Non-pigmented ciliary epithelial cell (primary cell): ENCODE data around the gene SHPK.

ENCODE experiments used
- DNase-seq: peaks from one replicate; pipeline ENCODE4 v3.0.0-alpha.2; 2010; ENCODE audit warnings: low read depth

The SHPK gene, protein sequence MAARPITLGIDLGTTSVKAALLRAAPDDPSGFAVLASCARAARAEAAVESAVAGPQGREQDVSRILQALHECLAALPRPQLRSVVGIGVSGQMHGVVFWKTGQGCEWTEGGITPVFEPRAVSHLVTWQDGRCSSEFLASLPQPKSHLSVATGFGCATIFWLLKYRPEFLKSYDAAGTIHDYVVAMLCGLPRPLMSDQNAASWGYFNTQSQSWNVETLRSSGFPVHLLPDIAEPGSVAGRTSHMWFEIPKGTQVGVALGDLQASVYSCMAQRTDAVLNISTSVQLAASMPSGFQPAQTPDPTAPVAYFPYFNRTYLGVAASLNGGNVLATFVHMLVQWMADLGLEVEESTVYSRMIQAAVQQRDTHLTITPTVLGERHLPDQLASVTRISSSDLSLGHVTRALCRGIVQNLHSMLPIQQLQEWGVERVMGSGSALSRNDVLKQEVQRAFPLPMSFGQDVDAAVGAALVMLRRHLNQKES

DNA sequence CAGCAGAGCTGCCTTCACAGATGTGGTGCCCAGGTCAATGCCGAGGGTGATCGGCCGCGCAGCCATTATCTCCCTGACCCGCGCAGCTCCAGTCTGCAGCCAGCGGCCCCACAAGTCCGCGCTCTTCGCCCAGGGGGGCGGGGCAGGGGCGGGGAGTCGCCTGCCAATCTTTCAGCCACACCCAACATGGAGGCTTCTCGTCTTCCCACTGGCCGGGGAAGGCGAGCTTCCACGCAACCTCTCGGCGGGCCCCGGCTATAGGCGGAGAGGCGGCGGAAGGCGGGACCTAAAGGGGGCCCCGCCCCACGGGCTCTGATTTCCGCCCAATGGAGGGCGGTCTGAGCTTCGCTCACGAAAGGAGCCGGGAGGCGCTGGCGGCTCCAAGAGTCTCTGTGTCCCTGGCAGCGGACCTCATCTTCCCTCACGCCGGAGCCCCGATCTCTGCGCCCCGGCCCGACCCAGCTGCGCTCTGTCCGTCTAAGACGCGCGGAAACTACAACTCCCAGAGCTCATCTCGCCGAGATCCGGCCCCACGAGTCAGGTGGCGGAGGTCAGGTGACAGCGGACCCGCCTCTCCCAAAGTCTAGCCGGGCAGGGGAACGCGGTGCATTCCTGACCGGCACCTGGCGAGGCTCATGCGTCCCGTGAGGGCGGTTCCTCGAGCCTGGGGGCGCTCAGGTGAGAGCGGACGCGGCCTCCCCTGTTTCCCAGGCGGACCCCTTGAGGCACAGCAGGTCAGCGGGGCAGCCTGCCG, at the start of gene SHPK, which contains the start of gene CTNS:
SHPK (minus strand) TSS at position 97 of the 754 bp plus-strand sequence; CDS start at position 66, 31 bp downstream.
CTNS (plus strand) TSS at position 607 of the 754 bp plus-strand sequence. CDS start 3,447 bp downstream, outside the sequence.
- peak; percentile 74 for DNase-seq

DNA sequence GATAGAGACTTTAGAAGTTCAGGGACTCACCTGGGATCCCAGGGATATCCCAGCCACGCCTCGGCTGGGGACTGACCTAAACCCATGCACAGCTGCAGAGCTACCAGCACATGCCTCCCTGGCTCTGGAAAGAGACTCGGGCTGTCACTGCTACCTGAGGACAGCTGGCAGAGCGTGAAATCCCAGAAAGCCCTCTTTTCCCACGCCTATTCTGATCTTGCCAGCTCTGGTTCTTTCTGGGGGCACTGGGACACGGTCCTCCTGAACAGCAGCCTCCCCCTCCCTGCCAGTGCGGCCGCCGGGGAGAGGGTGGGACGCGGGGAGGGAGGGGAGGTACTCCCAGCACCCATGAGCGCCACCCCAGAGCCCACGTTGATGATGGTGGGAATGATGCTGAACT, 49.1 kb upstream of the SHPK start:
- no peak for DNase-seq

DNA sequence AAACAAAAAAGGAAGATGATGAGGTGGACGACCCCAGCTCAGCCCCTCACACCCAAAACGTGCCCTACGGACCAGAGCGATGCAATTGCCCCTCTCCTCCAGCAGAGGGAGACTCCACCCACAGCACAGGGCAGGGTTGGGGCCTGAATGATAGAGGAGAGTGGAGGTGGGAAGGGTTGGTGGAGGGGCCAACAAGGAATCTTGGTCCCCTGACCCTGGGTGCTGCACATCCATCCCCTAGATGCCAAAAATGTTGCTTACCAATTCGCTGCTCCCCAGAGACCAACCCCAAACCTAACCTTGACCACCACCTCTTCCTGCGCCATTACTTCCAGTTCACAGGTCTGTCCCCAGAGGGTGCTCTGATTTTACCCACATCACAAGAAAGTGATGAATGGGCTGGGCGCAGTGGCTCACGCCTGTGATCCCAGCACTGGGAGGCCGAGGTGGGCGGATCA, 47.0 kb upstream of the SHPK start:
- no peak for DNase-seq

DNA sequence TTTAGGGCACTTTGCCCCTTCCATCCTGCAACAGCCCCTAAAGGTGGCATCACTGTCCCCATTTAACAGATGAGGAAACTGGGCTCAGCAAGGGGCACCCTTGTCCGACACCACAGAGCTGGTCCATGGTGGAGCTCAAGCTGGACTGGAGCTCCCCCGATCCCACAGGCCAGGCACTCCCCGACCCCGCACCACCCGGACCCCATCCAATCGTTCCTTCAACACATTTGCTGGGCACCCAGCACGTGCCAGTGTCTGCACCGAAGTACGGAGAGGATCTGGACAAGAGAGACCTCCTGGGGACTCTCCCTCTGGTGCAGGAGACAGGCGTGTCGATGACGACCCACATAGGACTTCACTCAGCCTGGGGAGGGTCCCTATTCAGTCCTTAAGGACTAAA, 46.0 kb upstream of the SHPK start:
- DNase-seq: no peak

DNA sequence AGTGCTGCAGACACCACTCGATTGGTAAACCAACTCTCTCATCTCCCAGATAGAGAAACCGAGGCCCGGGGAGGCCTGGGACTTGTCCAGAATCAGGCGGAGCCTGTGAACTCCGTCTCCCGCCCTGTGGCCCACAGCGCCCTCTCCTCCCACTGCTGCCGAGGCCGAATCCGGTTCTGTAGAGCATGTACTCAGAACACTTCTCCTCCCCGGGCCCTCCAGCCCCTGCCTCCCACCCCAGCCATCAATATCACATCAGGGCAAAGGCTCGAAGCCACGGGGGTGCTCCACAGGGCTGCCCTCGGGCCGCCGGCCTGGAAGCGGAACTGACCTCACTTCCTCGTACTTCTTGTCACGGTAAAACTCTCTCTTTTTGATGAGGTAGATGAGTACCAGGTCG, 45.5 kb upstream of the SHPK start:
- DNase-seq: no peak

DNA sequence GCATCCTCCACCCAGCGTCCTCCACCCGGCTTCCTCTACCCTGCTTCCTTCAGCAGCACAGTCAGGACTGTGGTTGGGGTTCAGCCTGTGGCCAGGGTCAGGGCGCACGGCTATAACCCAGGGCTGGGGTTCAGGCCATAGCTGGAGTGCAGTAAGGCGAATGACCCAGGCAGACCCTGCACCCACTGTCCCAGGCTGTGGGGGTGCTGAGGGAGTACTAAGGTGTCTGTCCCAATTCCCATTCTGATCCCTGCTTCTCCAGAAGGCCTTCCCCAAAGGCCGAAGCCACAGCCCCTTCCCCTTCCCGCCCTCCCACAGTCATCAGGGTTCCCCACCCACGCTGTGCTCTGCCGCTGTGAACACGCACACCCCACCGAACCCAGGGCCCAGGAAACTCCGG, 45.0 kb upstream of the SHPK start:
- DNase-seq: no peak

DNA sequence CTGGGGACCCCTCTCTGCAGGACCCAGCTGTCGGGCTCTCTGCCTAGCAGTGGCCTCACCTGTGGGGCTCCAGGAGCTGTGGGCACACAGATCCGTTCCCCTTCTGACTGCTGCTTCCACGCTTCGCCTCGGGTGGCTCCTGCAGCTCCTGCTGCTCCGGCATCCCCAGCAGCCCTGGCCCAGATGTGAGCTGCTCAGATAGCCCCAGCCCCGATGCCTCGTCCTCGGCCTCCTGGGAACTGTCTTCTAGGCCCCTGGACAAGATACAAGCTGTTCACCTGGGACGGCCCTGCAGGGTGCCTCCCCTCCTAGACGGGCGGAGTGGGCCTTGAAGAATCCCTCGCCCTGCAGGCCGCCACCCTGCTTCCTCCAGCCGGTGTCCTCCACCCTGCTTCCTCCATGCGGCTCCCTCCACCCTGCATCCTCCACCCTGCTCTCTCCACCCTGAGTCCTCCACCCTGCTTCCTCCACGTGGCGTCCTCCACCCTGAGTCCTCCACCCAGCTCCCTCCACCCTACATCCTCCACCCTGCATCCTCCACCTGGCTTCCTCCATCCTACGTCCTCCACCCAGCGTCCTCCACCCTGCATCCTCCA, 43.6 kb upstream of the SHPK start:
- DNase-seq: no peak

DNA sequence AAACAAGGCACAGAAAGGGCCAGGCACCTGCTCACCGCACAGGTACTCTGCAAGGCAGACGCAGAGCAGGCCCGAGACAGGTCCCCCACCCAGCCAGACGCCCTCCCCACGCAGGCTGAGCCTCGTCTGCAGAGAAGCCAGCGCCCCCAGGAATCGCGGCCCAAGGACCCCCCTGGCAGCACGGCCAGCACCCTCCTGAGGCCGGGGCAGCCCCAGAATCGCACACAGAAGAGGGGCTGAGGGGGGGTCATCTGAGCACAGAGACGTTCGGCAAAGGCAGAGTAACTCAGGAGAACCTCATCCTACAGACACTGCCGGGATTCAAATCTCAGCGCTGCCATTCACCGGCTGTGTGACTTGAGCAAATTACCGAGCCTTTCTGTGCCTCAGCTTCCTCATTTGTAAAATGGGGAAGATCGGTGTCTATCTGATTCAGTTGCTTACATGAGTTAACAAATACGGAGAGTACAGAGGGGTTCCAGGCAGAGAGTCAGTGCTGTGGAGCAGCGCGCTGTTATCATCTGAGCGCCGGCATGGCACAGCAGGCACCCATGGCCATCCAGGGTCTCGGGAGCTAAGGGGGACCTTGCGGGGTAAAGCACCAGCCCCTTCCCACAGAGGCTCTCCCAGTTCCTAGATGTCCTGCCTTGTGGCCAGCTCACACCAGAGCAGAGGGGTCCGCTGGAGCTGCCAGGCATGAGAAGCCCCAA, 42.9 kb upstream of the SHPK start:
- DNase-seq: no peak

DNA sequence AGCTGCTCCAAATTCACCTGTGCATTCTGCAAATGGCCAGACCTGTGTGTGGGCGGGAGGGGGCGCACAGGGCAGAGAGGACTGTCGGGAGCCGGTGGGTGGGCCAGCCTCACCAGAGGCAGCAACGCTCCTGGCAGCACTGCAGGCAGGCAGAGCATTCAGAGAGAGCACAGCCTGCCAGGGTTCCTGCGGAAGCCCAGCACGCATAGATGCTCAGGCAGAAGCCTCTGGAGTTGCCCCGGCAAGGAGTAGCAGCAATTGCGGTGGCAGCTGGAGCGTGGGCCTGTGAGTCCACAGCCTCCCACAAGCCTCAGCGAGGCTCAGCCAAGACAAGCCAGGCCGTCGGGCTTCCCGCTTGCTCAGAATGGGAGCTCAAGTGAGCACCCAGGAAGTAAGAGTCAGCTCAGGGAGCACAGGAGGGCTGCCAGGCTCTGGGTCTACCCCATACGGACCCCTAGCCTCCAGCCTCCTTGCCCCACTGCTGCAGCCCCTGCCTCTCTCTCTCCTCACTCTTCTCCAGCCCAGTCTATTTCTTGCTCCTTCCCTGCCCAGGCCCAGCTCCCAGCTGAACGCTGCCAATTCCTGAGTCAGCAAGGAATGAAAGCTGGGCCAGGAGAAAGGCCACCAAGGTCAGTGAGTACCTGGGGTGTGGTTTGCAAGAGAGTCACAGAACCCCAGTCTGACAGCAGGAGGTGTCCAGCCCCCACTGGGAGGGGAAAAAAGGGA, 42.2 kb upstream of the SHPK start:
- no peak for DNase-seq

DNA sequence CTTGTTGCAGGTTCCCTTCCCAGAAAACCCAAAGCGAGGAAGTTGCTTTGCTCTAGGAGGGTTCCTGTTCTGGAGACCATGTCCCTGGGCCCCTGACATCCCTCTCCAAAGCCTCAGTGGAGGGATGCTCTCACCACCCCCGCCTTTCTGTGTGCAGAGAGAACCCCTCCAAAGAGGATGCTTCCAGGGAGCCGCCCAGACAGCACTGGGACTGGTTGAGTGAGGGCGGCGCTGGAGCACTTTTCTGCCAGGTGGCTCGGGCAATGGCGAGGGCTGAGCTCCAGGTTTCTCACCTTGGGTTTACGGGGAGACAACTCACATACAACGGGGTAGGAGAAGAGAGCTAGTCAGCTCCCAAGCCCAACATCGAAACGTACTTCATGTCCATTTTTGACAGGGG, 39.8 kb upstream of the SHPK start:
- no peak for DNase-seq

DNA sequence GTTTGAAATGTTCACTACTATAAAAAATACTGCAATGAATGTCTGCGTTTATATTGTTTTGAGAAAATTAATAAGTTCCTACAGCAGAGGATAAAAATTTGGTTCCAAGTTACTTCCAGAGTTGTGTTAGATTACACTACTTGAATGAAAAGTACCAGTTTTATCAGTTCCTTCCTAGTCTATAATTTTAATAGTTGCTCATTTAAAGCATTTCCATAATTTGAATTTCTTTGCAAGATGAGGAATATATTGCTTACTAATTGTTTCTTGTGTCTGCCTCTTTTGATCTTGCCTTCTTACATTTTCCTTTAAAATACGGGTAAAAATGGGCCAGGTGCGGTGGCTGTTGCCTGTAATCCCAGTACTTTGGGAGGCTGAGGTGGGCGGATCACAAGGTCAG, 36.5 kb upstream of the SHPK start:
- no peak for DNase-seq

DNA sequence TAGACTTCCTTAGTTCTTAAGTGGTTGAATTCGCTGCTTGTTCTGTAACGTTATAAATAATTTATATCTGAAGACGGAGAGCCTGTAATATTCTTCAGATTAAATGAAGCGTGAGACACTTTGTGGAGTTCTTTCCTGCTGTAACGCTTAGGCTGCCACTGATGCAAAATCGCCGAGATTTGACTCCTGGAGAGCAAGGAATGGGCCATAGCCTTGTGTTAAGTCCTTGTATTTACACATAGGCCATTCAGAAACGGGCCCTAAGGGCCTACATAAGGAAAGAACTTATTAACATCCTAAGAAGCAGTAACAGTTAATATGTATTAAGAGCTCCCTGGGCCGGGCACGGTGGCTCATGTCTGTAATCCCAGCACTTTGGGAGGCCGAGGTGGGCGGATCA, 33.5 kb upstream of the SHPK start:
- no peak for DNase-seq

DNA sequence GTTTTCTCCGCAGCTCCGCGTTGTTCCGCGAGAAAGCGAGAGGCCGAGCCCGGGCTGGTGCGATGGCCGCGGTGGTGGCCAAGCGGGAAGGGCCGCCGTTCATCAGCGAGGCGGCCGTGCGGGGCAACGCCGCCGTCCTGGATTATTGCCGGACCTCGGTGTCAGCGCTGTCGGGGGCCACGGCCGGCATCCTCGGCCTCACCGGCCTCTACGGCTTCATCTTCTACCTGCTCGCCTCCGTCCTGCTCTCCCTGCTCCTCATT, 33.0 kb upstream of the SHPK start:
- no peak for DNase-seq

DNA sequence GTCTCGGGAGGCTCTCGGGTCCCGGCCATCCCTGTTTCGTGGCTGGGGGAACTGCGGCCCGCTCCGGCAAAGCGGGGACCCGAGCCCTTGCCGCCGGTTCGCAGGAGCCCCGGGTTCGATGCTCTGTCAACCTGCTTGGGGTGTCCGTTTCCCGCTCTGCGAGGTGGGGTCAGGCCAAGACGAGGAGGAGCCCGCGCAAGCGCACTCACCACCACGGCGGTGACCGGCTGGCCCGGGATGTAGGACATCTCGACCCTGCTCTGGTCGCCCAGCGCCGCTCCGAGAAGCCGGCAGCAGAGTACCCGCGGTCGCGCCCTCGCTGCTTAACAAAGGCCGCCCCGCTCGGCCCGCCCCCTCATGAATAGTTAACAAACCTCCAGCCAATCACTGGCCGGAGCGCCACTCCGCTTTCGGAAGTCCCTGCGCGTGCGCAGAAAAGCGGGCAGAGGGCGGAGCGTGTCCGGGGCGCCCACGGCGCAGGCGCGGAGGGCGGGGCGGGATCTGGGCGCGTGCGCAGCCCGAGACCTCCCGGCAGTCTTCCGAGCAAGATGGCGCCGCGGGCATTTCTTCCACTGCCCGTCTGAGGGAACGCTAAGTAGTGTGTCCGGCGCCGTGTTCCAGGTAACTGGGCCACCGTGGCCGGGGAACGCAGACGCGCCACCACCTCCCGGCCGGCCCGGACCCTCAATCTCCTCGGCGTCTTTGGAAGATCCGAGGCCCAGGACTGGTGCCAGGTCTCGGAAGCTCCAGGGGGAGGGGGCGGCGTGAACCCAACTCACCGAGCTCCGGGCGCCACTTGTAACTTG, 32.4 kb upstream of the SHPK start, which contains the start of the genes EMC6 and TAX1BP3:
EMC6 (plus strand) TSS at position 534 of the 806 bp plus-strand sequence. CDS start 335 bp downstream, outside the sequence.
TAX1BP3 (minus strand) TSS at position 300 of the 806 bp plus-strand sequence; CDS start at position 248, 52 bp downstream.
- peak; percentile 78 for DNase-seq

DNA sequence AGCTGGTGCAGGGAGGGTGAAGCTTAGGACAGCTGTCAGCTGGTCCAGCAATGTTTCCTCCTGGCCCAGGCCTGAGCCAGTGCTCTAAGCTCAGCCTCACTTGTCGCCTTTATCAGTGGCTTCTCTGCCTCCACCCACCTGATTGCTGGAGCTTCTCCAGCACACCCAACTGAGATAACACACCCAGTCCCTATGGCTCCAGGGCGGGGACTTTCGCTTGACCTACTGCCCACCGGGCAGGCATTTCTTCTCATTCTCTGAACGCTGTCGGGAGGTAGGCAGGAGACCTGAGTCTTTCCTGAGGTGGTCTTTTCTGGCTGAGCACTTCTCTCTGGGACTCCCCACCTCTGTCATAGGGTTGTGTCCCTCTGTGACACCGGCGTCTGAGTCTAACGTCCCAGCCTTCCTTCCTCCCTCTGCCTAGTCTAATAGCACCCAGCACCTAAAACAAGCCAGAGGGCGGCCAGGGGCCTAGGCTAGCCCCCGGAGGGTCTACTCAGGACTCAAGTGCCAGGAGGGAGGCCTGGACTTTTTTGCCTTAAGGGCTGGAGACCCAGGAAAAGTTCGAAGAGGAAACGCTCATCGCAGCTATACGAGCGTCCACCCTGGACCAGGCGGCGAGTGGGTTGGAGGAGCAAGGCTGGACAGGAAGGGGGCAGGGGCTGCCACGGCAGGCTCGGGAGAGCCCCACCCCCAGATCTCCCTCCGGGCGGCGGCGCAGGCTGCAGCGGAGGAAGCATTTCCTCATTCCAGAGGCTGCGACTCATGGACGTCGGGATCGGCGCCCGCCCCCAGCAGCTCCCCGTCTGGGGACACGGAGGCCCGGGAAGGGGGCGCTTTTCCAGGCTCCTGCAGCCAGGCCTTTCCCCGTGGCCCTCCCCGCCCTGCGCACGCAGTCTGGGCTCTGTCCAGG, 31.6 kb upstream of the SHPK start:
- DNase-seq: peak; percentile 50

DNA sequence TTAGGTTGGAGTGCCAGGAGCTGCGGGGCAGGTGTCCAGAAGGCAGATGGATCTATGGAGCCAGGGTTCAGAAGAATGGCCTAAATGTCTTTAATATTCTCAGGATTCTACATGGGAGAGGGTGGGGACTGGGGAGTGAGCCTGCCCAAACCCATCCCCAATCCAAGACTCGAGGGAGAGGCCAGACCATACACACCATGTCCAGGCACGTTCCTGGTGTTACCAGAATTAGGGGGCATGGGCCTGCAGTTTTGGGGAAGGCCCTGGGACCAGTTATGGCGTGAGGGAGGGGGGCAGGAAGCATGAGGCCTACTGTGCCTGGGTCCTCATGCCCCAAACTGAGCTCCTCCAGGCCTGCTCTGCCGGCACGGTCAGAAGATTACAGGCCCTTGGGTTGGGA, 30.5 kb upstream of the SHPK start:
- no peak for DNase-seq

DNA sequence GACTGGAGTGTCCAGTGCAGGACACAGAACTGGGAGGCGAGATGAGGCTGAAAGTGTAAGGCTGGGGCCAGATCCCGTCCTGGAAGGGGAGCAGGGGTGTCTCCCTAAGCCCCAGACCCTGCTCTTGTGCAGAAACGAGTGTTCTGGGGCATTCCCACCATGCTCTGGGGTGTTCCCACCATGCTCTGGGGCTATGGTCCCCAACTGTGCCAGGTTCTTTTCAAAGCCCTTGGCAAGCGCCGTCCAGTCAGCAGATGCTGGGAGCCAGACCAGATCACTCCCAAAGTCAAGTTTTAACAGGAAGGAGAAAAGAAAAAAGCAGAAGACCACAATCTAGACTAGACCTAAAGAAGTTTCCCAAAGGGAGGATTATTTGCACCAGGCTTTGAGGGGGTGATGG, 29.8 kb upstream of the SHPK start:
- DNase-seq: no peak

DNA sequence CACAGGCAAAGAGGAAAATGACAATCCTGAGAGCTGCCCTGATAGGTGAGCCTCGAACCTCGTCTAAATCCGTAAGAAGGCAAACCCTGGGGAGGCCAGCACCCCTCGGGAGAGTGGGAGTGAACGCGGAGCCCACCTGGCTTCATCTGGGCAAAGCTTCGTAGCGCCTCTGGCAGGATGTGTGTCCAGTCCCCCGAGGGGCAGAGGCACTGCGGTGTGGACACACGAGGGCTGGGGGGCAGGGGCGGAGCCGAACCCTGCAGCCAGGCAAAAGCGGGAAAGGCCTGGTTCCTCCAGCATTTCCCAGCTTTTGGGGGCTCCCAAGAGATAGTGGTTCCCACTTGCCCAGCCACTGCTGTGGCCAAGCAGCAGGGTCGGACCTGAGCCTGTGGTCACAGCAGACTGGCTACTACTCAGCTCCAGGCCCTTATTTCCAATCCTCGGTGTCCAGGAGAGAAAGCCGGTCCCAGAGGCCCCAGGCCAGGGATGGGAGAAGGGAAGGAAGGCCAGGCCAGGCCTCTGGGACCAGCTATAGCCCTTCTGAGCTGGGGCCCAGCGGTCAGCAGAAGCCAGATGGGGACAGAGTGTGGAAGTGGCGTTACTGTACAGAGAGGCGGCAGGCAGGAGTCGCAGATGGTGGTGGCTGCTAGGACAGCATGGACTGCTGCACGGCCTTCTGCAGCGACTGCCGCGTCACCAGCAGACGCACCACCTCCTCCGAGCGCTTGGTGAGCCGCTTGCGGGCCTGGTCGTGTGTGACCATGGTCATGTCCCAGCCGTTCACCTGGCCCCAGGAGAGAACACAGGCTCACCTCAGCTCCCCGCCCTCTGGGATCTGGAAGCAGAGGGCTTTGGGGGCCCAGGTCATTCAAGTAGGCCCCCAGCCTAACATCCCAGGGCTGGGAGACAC, 27.3 kb upstream of the SHPK start:
- DNase-seq: no peak
